Loucy (cell line): ENCODE data around the gene SRRD.
A peak's percentile ranks its signal among the peaks of the same experiment; 100 is the strongest.

Source experiments
- H2AFZ ChIP-seq: fragments of 200-600 bp; sonication (generic); 2 replicates; pipeline ENCODE4 v1.6.0; 2016; ENCODE audit warnings: antibody characterized with exemption, mild to moderate bottlenecking, low read length, moderate library complexity
- H3F3A ChIP-seq: fragments of 200-600 bp; 2 replicates; pipeline ENCODE4 v1.6.0; 2016; ENCODE audit warnings: antibody characterized with exemption, low read depth, mild to moderate bottlenecking
- H3K27me3 ChIP-seq: fragments of 200-600 bp; sonication (generic); 2 replicates; pipeline ENCODE4 v1.6.1; 2014; ENCODE audit warnings: low read length, mild to moderate bottlenecking; ENCODE audit not compliant: insufficient read depth, poor library complexity, severe bottlenecking
- H3K36me3 ChIP-seq: fragments of 200-600 bp; sonication (generic); 2 replicates; pipeline ENCODE4 v1.6.1; 2016; ENCODE audit warnings: low read length; ENCODE audit not compliant: insufficient read depth
- H3K4me1 ChIP-seq: fragments of 200-600 bp; sonication (generic); 2 replicates; pipeline ENCODE4 v1.5.1; 2014; ENCODE audit warnings: low read length, mild to moderate bottlenecking; ENCODE audit not compliant: insufficient read depth, poor library complexity, severe bottlenecking
- H3K4me2 ChIP-seq: fragments of 200-600 bp; sonication (generic); 2 replicates; pipeline ENCODE4 v1.6.0; 2014; ENCODE audit warnings: antibody characterized with exemption, low read length, low read depth, mild to moderate bottlenecking; ENCODE audit not compliant: poor library complexity, severe bottlenecking
- H3K4me3 ChIP-seq: fragments of 200-600 bp; sonication (generic); 2 replicates; pipeline ENCODE4 v1.5.1; 2014; ENCODE audit warnings: low read length, mild to moderate bottlenecking, mixed read lengths; ENCODE audit not compliant: poor library complexity, severe bottlenecking
- H3K79me2 ChIP-seq: fragments of 200-600 bp; sonication (generic); 2 replicates; pipeline ENCODE4 v1.6.1; 2014; ENCODE audit warnings: low read length; ENCODE audit not compliant: insufficient read depth
- H3K9ac ChIP-seq: fragments of 200-600 bp; sonication (generic); 2 replicates; pipeline ENCODE4 v1.6.0; 2014; ENCODE audit warnings: mild to moderate bottlenecking, low read depth, low read length, moderate library complexity; ENCODE audit not compliant: poor library complexity, severe bottlenecking
- H3K9me2 ChIP-seq: fragments of 200-600 bp; sonication (generic); replicated peaks from 2 replicates; pipeline ENCODE4 v1.6.1; 2016; ENCODE audit warnings: low read depth, low read length, mixed read lengths
- H3K9me3 ChIP-seq: fragments of 200-600 bp; sonication (generic); 2 replicates; pipeline ENCODE4 v1.6.1; 2014; ENCODE audit warnings: mild to moderate bottlenecking, antibody characterized with exemption, low read length, low read depth; ENCODE audit not compliant: insufficient read depth
- H4K20me1 ChIP-seq: fragments of 200-600 bp; sonication (generic); 2 replicates; pipeline ENCODE4 v1.6.0; 2014; ENCODE audit warnings: antibody characterized with exemption, low read length, mild to moderate bottlenecking; ENCODE audit not compliant: insufficient read depth, poor library complexity, severe bottlenecking
- EZH2phosphoT487 ChIP-seq: fragments of 200-600 bp; IDR thresholded peaks from 2 replicates; pipeline ENCODE4 v1.6.1; 2018; ENCODE audit warnings: antibody characterized with exemption, mild to moderate bottlenecking, moderate library complexity, borderline replicate concordance
- TF ChIP-seq, protein P1 (sequence below): fragments of 200-600 bp; sonication (generic); conservative IDR thresholded peaks from 2 replicates; pipeline ENCODE4 v1.5.1; 2014; ENCODE audit warnings: mild to moderate bottlenecking, antibody characterized with exemption, low read length

Gene SRRD

DNA sequence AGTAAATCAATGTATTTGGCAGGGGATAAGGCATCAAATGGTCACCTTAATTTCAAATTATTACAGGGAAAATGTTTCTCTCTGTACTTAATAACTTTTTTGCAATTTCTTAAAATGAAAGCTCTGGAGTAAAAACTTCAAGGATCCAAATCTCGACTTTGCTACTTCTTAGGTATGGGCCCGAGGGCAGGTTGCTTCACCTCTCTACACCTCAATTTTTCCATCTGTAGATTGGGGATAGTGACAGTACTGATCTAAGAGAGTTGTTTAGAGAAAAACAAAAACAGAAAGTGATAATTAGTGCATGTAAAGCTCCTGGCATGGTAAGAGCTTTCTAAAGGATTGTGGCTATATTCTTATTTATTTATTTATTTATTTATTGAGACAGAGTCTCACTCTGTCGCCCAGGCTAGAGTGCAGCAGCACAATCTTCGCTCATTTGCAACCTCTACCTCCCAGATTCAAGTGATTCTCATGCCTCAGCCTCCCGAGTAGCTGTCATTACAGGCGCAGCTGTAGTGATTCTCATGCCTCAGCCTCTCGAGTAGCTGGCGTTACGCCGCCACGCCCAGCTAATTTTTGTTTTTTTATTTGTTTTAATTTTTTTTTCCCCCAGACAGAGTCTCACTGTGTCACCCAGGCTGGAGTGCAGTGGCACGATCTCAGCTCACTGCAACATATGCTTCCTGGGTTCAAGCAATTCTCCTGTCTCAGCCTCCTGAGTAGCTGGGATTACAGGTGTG lies 30.9 kb downstream of the SRRD start:
- peaks cover 25% of the 10 kb centered on the region for H3K4me1 ChIP-seq
- H3K36me3 ChIP-seq, result peaks cover 4% of the 10 kb centered on the region; the same call in 1 of the 2 replicates
- H2AFZ ChIP-seq, result no peak overlapping the region
- H3K79me2 ChIP-seq, result peaks cover 32% of the 10 kb centered on the region
- H3K4me3 ChIP-seq, result no peak overlapping the region
- no peaks in the 10 kb centered on the region for H3K27me3 ChIP-seq
- H3K9me3 ChIP-seq, result no peaks in the 10 kb centered on the region
- peaks cover 10% of the 10 kb centered on the region for H4K20me1 ChIP-seq
- no peaks in the 10 kb centered on the region for H3F3A ChIP-seq
- TF ChIP-seq EZH2phosphoT487, result no peak
- TF ChIP-seq, protein P1, sequence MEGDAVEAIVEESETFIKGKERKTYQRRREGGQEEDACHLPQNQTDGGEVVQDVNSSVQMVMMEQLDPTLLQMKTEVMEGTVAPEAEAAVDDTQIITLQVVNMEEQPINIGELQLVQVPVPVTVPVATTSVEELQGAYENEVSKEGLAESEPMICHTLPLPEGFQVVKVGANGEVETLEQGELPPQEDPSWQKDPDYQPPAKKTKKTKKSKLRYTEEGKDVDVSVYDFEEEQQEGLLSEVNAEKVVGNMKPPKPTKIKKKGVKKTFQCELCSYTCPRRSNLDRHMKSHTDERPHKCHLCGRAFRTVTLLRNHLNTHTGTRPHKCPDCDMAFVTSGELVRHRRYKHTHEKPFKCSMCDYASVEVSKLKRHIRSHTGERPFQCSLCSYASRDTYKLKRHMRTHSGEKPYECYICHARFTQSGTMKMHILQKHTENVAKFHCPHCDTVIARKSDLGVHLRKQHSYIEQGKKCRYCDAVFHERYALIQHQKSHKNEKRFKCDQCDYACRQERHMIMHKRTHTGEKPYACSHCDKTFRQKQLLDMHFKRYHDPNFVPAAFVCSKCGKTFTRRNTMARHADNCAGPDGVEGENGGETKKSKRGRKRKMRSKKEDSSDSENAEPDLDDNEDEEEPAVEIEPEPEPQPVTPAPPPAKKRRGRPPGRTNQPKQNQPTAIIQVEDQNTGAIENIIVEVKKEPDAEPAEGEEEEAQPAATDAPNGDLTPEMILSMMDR, result no peak
- no peaks in the 10 kb centered on the region for H3K9me2 ChIP-seq
- H3K4me2 ChIP-seq, result peak overlapping the region; percentile 83
- no peak overlapping the region for H3K9ac ChIP-seq

DNA sequence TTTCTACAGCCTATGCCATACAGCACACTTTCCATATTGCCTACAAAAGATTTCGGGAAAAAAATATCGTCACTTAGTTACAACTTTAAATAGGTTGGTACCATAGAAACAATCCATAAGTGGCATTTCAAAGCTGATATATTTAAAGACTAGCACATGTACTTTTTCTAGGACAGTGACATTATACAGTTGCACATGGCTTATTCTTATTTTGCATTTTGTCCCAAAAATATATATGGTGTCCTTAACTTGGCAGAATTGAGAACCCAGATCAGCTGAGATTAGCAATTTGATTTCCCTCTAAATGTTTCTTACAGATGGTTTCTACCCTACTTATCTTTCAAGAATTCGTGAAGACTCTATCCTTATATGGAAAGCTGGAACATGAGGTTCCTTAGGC lies 32.3 kb downstream of the SRRD start:
- no peaks in the 10 kb centered on the region for H3K9me2 ChIP-seq
- no peak overlapping the region for H3K4me2 ChIP-seq
- H3F3A ChIP-seq, result no peaks in the 10 kb centered on the region
- H4K20me1 ChIP-seq, result peaks cover 10% of the 10 kb centered on the region
- no peaks in the 10 kb centered on the region for H3K27me3 ChIP-seq
- no peaks in the 10 kb centered on the region for H3K9me3 ChIP-seq
- H3K79me2 ChIP-seq, result peaks cover 18% of the 10 kb centered on the region
- no peak overlapping the region for H2AFZ ChIP-seq
- peaks cover 16% of the 10 kb centered on the region for H3K4me1 ChIP-seq
- H3K36me3 ChIP-seq, result no peaks in the 10 kb centered on the region
- H3K9ac ChIP-seq, result no peak overlapping the region
- H3K4me3 ChIP-seq, result no peak overlapping the region
- no peak for TF ChIP-seq EZH2phosphoT487
- TF ChIP-seq, protein P1, result no peak

DNA sequence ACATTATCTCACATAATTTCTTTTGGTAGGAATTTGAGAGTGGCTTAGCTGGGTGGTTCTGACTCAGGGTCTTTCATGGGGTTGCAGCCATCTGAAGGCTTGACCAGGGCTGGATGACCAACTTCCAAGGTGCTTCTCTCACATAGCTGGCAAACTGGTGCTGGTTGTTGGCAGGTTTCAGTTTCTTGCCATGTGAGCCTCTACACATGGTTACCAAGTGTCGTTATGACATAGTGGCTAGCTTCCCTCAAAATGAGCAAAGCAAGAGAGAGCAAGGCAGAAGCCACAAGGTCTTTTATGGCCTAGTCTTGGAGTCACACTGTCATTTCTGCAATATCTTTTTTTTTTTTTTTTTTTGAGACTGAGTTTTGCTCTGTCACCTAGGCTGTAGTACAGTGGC lies 32.8 kb downstream of the SRRD start:
- Histone ChIP-seq H3K27me3 (no peaks in the 10 kb centered on the region), H2AFZ (no peak overlapping the region), H3K79me2 (peaks cover 13% of the 10 kb centered on the region), H3K4me3 (no peak overlapping the region), H3F3A (no peaks in the 10 kb centered on the region), H3K4me1 (peaks cover 12% of the 10 kb centered on the region), H3K36me3 (no peaks in the 10 kb centered on the region), H3K9ac (no peak overlapping the region), H3K4me2 (no peak overlapping the region), H3K9me2 (no peaks in the 10 kb centered on the region), H3K9me3 (no peaks in the 10 kb centered on the region), H4K20me1 (peaks cover 6% of the 10 kb centered on the region)
- TF ChIP-seq, protein P1, result no peak
- no peak for TF ChIP-seq EZH2phosphoT487
